KBM-7 (cell line): ENCODE data around the gene PLXDC2.
A peak's percentile ranks its signal among the peaks of the same experiment; 100 is the strongest.

Source experiments
- DNase-seq: peaks from one replicate; pipeline ENCODE4 v3.0.0-alpha.2; 2015
- in situ Hi-C: fragments of 300-500 bp; cut with MboI; formaldehyde crosslinking; loops from 2 replicates; pipeline ENCODE4 v1.14.3; 2020; ENCODE audit warnings: low sequenced_read_pairs, low pct_unique_long_range_greater_than_20kb, mixed read lengths

PLXDC2 gene

DNA sequence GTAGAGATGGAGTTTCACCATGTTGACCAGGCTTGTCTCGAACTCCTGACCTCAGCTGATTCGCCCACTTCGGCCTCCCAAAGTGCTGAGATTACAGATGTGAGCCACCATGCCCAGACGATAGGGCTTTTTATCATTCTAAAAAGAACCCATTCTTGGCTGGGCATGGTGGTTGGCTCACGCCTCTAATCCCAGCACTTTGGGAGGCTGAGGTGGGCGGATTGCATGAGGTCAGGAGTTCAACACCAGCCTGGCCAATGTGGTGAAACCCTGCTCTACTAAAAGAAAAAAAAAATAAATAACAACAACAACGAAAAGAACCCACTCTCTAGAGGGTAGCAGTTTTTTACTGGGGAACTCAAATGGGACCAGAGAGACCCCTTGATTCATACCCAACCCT lies 112.7 kb downstream of the PLXDC2 start:
- in situ Hi-C loops = no loop called here
- DNase-seq = no peak

DNA sequence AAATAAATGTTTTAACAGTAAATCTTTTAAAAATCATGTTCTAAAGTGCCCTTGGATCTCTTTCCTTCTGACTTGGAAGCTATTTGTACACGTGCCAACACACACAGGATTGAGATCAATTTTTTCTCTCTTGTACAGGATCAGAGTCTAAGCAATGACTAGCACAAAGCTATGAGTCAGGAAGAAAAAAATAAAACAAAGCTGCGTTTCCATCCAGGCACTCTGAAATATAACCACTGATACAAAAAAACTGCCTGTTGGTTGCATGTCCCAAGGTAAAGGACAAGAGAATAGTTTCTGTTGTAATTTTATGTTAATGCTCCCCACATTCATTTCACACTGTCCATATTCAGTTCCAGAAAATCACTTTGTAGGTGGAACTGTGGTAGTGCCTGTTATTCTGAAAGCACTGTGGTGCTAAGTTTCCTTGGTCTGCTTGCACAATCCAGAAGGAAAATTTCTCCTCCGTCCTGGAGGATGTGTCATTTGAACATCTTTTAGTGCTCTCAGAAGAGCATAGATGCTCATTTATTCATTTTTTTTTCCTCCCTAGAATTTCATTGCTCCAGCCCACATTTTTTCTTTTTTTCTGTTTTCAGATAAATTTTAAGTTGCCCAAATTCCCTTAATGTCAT lies 113.4 kb downstream of the PLXDC2 start:
- in situ Hi-C loops = no loop called here
- peak; percentile 28 for DNase-seq

DNA sequence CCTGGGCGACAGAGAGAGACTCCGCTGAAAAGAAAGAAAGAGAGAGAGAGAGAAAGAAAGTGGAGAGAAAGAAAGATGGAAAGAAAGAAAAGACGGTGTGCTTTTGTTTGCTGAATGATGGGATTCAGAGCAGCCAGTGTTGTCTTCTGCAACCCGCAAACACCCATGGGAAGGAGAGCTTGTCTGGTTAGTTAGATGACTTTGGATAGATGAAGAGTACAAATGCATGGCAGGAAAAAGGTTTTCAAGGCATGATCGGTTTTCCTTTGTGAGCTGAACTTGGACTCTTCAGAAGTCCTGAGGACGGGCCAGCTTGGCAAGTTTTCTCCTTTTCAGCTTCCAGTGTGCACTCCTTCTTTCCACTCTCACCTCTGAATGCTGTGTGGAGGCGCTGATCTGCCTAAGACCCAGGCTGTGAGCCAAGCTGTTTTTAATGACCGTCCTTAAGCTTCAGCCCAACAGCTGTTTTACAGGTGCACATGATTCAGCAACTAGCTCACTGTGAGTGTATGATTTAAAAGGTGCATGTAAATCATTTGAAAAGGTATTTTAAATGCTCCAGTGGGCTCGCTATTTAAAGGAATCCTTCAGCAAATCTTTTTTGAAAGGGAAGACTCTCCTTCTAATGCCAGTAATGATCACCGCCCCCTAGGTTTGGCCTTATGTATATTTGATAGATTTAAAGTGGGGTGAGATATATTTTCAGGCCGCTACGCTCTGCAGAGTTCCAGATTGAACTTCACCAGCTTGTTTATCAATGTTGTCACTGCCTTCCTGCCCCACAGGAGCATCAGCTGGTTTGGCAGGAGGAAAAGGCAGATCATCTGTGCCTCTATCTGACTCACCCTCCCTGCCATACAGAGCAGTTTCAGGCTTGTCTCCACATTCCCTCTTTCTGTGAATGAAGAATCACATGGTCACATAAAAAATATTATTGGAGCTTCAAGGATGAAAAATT lies 115.0 kb downstream of the PLXDC2 start:
- in situ Hi-C loops = no loop called here
- peak; percentile 35 for DNase-seq

DNA sequence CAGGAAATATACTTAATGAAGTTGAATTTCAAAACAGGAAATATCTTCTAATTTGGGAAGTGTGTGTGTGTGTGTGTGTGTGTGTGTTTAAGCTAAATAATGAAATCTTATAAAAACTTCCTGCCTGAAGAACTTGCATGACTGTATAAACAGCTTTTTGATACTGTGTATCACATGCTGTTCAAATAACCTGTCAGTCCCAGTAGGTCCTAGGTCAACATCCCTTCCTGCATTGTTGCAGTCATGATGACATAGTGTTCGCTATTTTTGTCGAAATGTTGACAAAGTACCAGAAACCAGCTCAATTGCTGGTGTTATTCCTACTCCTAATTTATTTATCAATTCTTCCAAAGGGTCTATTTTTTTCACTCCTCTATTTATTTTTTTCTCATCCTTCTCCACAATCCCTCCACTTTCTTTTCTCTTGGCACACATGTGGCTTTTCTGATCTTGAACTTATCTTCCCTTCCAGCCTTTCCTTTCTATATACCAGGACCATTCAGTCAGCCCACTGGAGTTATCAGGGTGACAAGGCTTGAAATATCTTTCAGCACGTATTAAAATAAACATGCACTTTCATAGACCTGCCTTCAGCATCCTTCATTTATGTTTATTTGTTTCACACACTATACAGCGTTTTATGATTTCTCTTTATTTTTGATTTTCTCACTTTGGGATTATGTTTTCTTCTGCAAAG lies 115.8 kb downstream of the PLXDC2 start:
- in situ Hi-C loops = no loop called here

DNA sequence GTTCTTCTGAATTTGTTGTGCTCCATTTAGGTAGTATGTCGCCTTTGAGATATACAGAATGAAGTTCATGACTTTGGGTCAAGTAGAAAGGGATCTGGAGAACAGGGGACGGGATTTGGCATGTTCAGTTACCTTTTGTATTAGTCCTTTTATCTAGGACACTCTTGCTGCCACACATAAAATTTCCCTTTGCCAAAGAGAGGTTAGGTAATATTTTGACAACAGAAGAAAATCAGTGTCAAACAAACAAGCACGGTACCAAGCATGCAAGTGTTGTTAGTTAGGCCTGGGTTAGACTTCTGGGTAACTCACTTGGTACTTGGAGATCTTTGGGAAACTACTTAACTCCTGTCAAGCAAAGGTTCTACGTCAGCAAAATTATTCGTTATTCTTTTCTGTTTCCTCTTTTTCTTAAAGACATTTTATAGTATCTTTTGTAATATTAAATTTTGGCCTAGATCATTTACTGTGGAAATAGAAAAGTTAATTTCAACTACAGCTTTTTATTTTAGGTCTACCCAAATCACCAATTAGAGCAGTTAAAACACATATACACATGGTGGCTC lies 116.7 kb downstream of the PLXDC2 start:
- in situ Hi-C loops = no loop called here
- no peak for DNase-seq

More for the DNA sequence above, 115.8 kb downstream of the PLXDC2 start:
- DNase-seq = no peak

DNA sequence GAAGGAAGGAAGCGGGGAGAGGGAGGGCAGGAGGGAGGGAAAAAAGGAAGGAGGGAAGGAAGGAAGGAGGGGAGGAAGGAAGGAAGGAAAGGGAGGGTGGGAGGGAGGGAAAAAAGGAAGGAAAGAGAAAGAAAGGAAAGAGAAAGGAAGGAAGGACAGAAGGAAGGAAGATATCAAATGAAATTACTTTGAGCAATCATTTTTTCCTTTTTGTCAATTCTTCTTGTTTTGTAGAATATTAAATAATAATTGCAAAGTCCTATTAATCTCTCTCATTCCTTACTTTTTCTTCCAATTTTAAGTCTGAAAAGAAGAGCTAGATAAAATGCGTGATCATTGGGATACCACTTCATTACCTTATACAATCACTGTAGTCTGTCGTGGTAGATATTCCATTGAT lies 117.5 kb downstream of the PLXDC2 start:
- in situ Hi-C loops = no loop called here
- no peak for DNase-seq

DNA sequence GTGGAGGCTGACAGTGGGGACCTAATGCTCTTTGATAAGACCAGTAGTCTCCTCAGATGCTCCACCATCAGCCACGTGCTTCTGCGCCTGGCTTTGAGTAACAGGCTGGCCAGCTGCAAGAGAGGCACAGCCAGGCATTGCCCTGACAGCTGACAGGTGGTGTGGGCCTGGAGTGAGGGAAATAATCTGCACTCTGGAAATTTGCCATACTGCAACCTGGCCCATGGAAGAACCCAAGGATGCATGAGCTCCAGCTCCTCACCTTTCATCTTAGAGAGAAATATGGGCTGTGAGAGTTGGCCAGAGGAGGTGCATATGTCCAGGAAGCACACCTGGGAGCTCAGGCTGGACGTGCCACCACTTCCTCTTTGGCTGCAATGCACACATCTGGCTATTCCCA lies 118.9 kb downstream of the PLXDC2 start:
- no peak for DNase-seq
- in situ Hi-C loops = no loop called here

DNA sequence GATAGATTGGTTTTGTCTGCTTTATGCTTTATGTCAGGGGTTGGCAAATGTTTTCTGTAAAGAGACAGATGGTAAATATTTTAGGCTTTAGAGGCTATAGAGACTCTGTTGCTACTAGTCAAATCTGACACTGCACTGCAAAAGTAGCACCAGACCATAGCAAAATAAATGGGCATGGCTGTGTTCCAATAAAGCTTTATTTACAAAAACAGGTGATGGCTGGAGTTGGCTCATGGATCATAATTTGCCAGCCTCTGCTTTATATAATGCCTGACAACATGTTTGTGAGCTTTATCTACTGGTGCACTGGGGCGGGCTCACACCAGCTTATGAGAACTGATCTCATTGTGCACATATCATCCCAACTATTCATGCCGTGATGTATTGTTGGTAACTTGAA lies 120.1 kb downstream of the PLXDC2 start:
- in situ Hi-C loops = no loop called here
- no peak for DNase-seq

DNA sequence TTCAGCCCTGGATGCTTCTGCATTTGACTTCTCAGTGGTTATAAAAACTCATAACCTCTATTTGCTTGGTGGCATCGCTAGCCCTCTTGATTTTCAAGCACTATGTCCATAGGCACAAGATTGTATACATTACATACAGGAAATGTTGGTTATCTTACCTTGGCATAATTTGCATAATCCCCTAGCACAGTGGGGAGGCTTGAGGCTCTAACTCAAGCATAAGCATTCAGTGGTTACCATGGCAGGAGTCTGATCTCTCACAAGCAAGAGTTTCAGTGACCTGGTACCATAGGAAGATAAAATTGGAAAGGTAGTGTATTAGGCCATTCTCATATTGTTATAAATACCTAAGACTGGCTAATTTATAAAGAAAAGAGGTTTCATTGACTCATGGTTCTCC lies 121.8 kb downstream of the PLXDC2 start:
- in situ Hi-C loops = no loop called here
- DNase-seq = no peak

DNA sequence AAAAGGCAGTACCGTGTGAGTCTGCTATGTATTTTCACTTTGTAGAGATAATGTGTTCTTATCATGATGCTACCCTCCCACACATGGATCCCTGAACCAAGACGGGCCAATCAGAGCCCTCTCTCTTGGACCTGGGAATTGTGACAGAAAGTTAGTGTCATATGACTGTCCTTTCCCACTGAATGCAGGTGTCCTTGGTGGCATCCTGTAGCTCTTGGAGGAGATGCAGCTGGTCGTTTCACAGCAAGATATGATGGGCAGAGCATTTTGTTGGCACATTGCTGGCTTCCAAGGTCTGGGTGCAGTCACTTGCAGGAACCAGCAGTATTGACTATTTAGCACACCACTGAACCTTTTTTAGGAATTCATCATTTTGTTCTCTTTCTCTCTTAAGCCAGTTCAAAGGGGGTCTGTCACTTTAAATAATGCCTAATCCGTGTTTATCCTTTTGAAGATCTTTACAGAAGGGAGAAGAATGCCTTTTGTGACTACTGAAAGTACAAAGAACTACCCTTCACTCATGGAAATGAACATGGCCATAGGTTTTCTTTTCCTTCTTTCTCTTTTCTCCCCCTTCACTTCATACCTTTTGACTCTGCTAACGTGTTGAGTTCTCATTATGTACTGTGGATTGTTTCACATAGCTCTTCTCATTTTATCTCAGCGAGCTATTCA lies 125.1 kb downstream of the PLXDC2 start:
- no peak for DNase-seq
- in situ Hi-C loops = no loop called here

DNA sequence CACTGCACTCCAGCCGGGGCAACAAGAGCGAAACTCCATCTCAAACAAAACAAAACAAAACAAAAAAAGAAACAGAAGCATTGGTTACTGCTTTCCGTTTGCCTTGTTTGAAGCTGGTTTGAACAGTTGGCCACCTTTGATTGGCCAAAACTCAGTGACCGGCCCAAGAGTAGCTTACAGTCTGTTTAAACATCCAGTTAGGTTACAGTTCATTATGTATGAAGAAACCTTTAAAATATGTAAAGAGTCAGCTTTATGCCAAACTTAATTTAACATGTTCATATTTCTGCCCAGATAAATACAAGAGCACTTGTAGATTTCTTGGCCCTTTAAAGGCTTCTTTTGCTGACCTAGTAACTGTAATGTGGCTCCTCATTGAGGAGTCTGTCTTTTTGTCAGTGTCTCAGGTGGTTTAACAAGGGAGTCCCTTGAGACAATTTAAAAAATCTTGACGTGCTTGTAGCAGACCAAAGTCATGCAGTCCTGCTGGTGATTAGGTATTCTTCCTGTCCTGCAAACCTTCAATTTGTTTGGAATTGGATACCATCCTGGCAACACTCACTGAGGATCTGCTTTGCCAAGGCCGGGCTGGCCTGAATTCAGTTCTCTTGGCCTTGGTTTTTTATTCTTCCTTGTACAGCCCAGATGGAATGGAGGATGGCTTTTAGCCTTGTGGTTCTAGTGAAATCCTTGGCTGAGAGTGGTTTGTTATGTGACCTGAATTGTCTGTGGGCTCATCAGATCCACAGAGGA lies 128.9 kb downstream of the PLXDC2 start:
- in situ Hi-C loops = no loop called here

DNA sequence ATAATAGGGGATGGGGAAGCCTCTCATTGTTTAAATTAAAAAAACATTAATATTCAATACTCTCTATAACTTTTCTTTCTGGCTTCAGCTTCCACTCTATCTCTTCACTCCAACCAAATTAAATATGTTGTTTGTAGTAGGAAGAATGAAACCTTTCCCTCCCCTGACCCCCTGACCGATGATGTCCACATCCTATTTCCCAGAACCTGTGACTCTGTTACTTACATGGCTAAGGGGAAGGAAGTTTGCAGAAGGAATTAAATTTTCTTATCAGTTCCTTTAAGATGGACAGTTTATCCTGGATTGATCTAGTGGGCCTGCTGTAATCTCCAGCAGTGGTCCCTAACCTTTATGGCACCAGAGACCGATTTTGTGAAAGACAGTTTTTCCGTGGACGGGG lies 130.0 kb downstream of the PLXDC2 start:
- in situ Hi-C loops = no loop called here
- no peak for DNase-seq

More for the DNA sequence above, 128.9 kb downstream of the PLXDC2 start:
- no peak for DNase-seq

DNA sequence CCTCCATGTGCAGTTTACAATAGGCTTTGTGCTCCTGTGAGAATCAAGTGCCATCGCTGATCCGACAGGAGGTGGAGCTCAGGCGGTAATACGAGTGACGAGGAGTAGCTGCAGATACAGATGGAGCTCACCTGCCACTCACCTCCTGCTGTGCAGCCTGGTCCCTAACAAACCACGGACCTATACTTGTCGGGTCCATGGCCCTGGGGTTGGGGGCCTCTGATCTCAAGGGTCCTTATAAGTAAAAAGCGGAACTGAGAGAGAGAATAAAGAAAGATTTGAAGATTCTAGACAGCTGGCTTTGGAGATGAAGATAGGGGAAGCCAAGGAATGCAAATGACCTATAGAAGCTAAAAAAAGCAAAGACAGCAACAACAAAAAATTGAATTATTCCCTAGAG lies 130.6 kb downstream of the PLXDC2 start:
- no peak for DNase-seq
- in situ Hi-C loops = no loop called here

DNA sequence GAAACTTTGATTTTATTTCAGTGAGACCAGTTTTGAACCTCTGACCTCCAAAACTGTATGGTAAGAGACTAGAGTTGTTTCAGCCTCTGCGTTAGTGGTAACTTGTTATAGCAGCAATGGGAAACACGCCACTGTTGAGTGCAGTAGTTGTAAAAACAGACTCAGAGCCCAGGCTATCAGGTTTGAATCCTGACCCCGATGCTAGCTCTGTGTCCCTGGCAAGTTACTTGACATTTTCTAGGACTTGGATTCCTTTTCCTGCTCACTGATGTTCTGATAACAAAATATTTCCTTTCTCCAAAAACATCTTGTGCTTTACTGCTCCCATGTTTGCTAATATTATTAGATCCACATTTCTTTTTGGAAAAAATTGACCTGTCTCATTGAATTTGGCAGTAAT lies 131.0 kb downstream of the PLXDC2 start:
- DNase-seq = no peak
- in situ Hi-C loops = no loop called here

DNA sequence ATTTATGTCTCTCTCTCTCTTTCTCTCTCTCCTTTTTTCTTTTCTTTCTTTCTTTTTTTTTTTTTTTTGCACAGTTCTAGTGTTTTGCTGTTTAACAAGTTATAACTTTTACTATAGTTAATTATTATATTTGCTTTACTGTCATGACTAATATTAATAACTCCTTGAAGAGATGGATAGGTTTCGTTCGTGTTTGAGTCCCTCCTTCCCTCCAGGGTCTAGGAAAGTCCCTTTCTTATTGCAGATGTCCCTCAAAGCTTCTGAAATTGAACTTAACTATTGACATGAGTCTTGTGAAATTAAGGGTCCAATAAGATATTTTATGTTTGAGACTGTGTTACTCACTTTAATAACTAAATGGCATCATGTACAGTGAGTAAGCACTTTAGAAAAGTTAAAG lies 131.4 kb downstream of the PLXDC2 start:
- in situ Hi-C loops = no loop called here
- no peak for DNase-seq

DNA sequence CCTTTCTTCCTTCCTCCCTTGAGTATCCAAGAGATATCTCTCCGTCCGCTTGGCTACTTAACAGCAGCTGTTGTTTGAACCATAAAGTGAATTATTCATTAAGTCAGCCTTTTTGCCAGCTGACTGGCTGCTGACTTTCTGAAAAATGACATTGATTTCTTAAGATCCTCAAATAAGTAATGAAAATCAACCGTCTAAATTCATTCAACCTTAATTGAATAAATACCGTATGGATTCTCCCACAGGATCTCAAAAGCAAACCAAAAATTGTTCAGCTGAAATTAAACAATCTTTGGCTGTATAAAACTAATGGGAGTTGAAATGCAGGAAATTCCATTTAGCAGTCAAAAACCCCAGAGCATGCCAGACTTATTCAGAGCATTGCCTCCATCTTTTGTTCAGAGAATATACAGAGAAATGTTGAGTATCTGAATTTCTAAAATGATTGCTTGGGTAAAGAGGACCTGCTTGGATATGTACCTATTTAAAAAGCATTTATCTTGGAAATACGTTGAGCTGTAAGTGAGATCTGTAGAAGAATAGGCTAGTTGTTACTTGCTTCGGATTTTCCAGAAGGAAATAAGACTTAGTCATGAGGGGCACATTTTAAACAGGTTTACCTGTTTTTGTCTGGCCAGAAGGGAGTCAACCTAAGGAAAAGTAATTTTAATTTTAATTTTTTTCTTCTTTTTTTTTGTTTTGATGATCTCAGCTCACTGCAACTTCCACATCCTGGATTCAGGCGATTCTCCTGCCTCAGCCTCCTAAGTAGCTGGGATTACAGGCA lies 136.2 kb downstream of the PLXDC2 start:
- in situ Hi-C loops = no loop called here
- DNase-seq = no peak

DNA sequence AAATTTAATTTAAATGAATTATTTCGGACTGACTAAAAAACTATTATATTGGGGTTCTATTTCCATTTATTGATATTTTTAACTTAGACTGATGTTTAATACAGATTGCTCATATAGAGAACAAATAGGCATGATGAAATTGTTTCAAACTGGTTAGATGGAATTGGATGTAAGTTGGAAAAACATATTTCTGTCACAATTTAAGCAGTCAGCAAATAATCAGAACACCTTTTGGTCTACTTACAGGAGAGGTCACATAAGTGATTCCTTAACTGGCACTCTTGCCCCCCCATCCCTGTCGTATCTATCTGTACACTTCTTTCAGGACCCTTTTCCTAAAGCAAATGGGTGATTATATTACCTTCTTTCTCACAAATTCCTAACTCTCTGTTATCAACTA lies 138.4 kb downstream of the PLXDC2 start:
- in situ Hi-C loops = no loop called here
- DNase-seq = no peak

DNA sequence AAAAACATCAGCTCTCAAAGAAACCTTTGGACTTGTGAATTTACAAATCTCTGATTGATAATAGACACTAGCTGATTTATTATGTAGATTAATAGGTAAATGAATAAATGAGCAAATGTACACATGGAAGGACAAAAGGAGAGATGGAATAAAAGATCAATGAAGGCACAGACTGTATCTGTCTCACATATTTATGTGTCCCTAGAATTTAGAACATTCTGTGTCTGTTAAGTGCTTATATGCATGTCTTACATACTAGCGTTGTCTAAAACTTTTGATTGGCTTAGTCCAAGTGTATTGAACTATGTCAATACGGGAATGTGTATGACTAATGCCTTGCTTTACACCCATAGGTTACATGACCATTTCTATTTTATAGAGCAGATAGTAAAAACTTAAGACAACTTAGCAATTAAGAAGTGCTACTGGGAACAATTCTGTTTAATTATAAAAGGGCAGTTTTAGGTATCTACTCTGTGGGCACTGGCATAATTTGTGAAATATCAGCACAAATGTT lies 140.3 kb downstream of the PLXDC2 start:
- in situ Hi-C loops = no loop called here
- DNase-seq = no peak
